Skeletal muscle cell (primary cell): ENCODE results near the gene PLCZ1.

ENCODE experiments used
- DNase-seq: peaks from one replicate; pipeline ENCODE4 v3.0.0-alpha.2; 2010; ENCODE audit warnings: low read depth
- H3K4me3 ChIP-seq: 2 replicates; pipeline ENCODE4 v1.5.1; 2011; ENCODE audit warnings: low read depth, mild to moderate bottlenecking, control low read depth, low read length, moderate library complexity

PLCZ1 gene

GRCh38 chr12:18644564-18644963 is 93.2 kb downstream of the PLCZ1 start:
- no peak for DNase-seq
- no peak overlapping the region for H3K4me3 ChIP-seq

GRCh38 chr12:18643681-18644080 is 94.1 kb downstream of the PLCZ1 start:
- no peak overlapping the region for H3K4me3 ChIP-seq
- peak; percentile 57 for DNase-seq

GRCh38 chr12:18640321-18640955 is 97.4 kb downstream of the PLCZ1 start:
- no peak overlapping the region for H3K4me3 ChIP-seq
- no peak for DNase-seq

- DNase-seq: no peak
- no peak overlapping the region for H3K4me3 ChIP-seq
Observed at GRCh38 chr12:18634382-18634781, 103.4 kb downstream of the PLCZ1 start.
